Measurements from ENCODE around the gene RBM26. TPM values are rescaled to one million over a fixed set of nuclear protein-coding genes. Genes with fewer than 3 reads are reported as not detected.

Gene RBM26
- total and polyA plus RNA-seq, 2 donors = 26.8 to 52.0 TPM

DNA sequence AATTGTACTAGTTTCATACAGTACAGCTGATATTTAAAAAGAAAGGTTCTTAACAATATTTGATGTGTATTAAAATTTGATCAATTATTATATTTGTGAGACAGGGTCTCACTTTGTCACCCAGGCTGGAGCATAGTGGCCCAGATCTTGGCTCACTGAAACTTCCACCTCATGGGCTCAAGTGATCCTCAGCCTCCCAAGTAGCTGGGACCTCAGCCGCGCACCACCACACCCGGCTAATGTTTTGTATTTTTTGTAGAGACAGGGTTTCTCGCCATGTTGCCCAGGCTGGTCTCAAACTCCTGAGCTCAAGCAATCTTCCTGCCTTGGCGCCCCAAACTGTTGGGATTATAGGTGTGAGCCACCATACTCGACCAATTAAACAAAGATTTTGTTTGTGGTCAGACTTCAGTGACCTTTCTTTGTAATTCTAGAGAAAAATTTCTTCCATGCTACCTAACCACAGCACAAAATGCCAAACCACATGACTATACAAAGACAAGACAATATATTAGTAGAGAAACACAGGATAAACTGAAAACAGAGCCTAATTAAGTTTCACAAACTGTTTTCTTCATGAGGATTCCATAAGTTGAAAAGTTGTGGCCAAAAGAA lies 59.6 kb downstream of the RBM26 start:
- Histone ChIP-seq H3K27ac (ENCODE audit: low read depth in 1 of 2, low read length in 1 of 2) (no peak overlapping the region), H3K27me3 (ENCODE audit: control insufficient read depth in 2 of 2, insufficient read depth in 1 of 2, low read length in 1 of 2) (no peaks in the 10 kb centered on the region), H3K4me1 (ENCODE audit: control insufficient read depth in 2 of 2, insufficient read depth in 2 of 2, low read length in 2 of 2) (no peaks in the 10 kb centered on the region), H3K9me3 (ENCODE audit: control insufficient read depth in 2 of 2, insufficient read depth in 1 of 2, low read length in 1 of 2) (no peaks in the 10 kb centered on the region), H3K36me3 (ENCODE audit: control insufficient read depth in 2 of 2, insufficient read depth in 2 of 2, low read length in 1 of 2) (peaks cover 0 to 40% of the 10 kb centered on the region in 2 donors), H3K4me3 (ENCODE audit: low read length in 2 of 2) (no peak overlapping the region)
- no peak for DNase-seq (ENCODE audit: low read depth in 6 of 9, low spot score in 9 of 9)
- 98% methylated on average over 6 of the region's 6 CpGs for WGBS

DNA sequence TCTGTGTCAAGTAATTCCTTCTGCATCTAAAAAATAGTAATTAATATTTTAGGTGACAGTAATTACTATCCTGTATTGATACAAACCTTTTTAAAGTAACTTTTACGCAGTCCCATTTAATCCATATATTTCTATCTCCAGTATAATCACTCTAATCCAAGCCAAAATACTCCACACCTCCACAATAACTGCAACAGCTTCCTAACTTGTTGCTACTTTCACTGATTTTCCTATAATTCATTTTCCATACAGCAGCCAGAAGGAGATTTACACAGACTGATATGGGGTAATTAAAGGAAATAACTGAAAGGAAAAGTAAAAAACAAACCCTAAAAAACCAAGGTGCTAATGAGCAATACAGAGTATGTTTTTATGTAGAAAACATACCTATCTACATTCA lies 64.9 kb downstream of the RBM26 start:
- H3K4me1 ChIP-seq (ENCODE audit: control insufficient read depth in 2 of 2, insufficient read depth in 2 of 2, low read length in 2 of 2) = no peaks in the 10 kb centered on the region
- no peaks in the 10 kb centered on the region for H3K9me3 ChIP-seq (ENCODE audit: control insufficient read depth in 2 of 2, insufficient read depth in 1 of 2, low read length in 1 of 2)
- H3K36me3 ChIP-seq (ENCODE audit: control insufficient read depth in 2 of 2, insufficient read depth in 2 of 2, low read length in 1 of 2) = peaks cover 0 to 74% of the 10 kb centered on the region in 2 donors
- no peak for DNase-seq (ENCODE audit: low read depth in 6 of 9, low spot score in 9 of 9)
- WGBS = 99% methylated on average over 1 of the region's 1 CpG
- no peak overlapping the region for H3K4me3 ChIP-seq (ENCODE audit: low read length in 2 of 2)
- no peak overlapping the region for H3K27ac ChIP-seq (ENCODE audit: low read depth in 1 of 2, low read length in 1 of 2)
- no peaks in the 10 kb centered on the region for H3K27me3 ChIP-seq (ENCODE audit: control insufficient read depth in 2 of 2, insufficient read depth in 1 of 2, low read length in 1 of 2)

DNA sequence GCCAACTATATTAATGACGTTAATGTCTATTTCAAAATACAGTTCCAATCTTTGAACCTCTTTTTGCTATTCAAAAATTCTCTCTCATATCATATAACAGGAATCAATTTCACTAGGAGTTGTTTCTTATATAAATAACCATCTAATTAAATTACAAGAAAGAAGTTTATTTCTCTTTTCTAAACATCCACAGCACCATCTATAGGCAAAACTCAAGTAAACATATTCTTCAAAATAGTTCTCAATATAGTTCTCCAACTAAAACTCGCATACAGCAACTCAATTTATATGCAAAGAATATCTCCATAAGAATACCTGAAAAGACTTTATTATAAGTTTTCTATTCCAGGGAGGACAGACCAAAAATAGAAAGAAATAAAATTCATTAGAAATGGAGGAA lies 65.6 kb downstream of the RBM26 start:
- Histone ChIP-seq H3K27me3 (ENCODE audit: control insufficient read depth in 2 of 2, insufficient read depth in 1 of 2, low read length in 1 of 2) (no peaks in the 10 kb centered on the region), H3K36me3 (ENCODE audit: control insufficient read depth in 2 of 2, insufficient read depth in 2 of 2, low read length in 1 of 2) (peaks cover 0 to 77% of the 10 kb centered on the region in 2 donors), H3K4me1 (ENCODE audit: control insufficient read depth in 2 of 2, insufficient read depth in 2 of 2, low read length in 2 of 2) (no peaks in the 10 kb centered on the region), H3K9me3 (ENCODE audit: control insufficient read depth in 2 of 2, insufficient read depth in 1 of 2, low read length in 1 of 2) (no peaks in the 10 kb centered on the region), H3K27ac (ENCODE audit: low read depth in 1 of 2, low read length in 1 of 2) (no peak overlapping the region), H3K4me3 (ENCODE audit: low read length in 2 of 2) (no peak overlapping the region)
- WGBS = 98% methylated on average over 2 of the region's 2 CpGs
- DNase-seq (ENCODE audit: low read depth in 6 of 9, low spot score in 9 of 9) = no peak

DNA sequence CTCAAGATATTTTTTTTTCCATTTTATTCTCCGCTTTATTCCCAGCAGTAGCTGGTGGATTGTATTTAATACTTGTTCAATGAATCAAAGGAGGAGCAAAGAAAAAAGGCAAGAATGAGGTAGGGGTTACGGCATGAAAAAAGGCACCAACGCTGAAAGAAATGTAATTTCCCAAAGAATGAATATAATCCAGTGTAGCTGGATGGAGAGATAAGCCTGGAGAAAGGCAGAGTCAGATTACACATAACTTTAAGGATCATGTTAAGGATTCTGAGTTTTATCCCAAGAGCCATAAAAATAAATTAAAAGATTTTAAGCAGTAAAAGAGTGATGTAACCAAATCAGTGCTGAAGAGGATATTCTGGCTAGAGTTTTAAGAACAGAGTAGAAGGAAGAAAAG lies 67.7 kb downstream of the RBM26 start:
- Histone ChIP-seq H3K36me3 (ENCODE audit: control insufficient read depth in 2 of 2, insufficient read depth in 2 of 2, low read length in 1 of 2) (peaks cover 0 to 81% of the 10 kb centered on the region in 2 donors), H3K9me3 (ENCODE audit: control insufficient read depth in 2 of 2, insufficient read depth in 1 of 2, low read length in 1 of 2) (no peaks in the 10 kb centered on the region), H3K4me3 (ENCODE audit: low read length in 2 of 2) (no peak overlapping the region), H3K27me3 (ENCODE audit: control insufficient read depth in 2 of 2, insufficient read depth in 1 of 2, low read length in 1 of 2) (no peaks in the 10 kb centered on the region), H3K27ac (ENCODE audit: low read depth in 1 of 2, low read length in 1 of 2) (no peak overlapping the region), H3K4me1 (ENCODE audit: control insufficient read depth in 2 of 2, insufficient read depth in 2 of 2, low read length in 2 of 2) (no peaks in the 10 kb centered on the region)
- 99% methylated on average over 3 of the region's 3 CpGs for WGBS
- no peak for DNase-seq (ENCODE audit: low read depth in 6 of 9, low spot score in 9 of 9)

DNA sequence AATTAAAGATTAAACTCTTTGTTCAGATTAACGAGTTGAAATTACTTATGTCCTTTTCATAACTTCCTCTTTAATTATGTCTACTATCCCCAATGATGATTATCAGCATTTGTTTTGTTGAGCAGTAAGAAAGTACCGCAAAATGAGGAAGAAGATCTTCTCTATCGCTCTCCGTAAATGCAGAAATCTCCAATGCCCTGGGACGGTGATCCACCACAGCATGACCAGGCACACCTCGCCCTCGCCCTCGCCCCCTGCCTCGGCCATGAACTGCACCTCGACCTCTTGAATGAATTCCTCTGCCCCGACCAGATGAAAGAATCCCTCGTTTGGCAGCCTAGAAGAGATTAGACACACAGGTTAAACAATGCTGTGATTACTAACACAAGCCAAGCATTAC lies 69.1 kb downstream of the RBM26 start:
- H3K27me3 ChIP-seq (ENCODE audit: control insufficient read depth in 2 of 2, insufficient read depth in 1 of 2, low read length in 1 of 2) = no peaks in the 10 kb centered on the region
- no peaks in the 10 kb centered on the region for H3K4me1 ChIP-seq (ENCODE audit: control insufficient read depth in 2 of 2, insufficient read depth in 2 of 2, low read length in 2 of 2)
- 97% methylated on average over 12 of the region's 12 CpGs for WGBS
- DNase-seq (ENCODE audit: low read depth in 6 of 9, low spot score in 9 of 9) = no peak
- H3K9me3 ChIP-seq (ENCODE audit: control insufficient read depth in 2 of 2, insufficient read depth in 1 of 2, low read length in 1 of 2) = no peaks in the 10 kb centered on the region
- peaks cover 0 to 79% of the 10 kb centered on the region in 2 donors for H3K36me3 ChIP-seq (ENCODE audit: control insufficient read depth in 2 of 2, insufficient read depth in 2 of 2, low read length in 1 of 2)
- no peak overlapping the region for H3K27ac ChIP-seq (ENCODE audit: low read depth in 1 of 2, low read length in 1 of 2)
- no peak overlapping the region for H3K4me3 ChIP-seq (ENCODE audit: low read length in 2 of 2)

DNA sequence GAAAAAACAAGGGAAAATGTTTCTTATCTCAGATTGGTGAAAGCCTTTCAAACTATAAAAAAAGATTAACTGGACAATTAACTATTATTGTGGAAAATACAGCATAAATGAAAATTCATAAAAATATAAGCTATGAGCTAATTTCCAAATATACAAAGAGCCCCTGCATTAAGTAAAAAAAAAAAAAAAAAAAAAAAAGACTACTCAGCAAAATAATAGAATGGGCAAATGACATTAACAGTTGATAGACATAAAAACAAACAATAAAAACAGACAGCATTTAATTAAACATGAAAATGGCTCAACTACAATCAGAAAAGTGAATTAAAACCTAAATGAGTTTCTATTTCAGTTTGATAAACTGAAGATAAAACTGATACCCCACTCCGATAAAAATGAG lies 77.5 kb downstream of the RBM26 start:
- no peak overlapping the region for H3K27ac ChIP-seq (ENCODE audit: low read depth in 1 of 2, low read length in 1 of 2)
- no peaks in the 10 kb centered on the region for H3K27me3 ChIP-seq (ENCODE audit: control insufficient read depth in 2 of 2, insufficient read depth in 1 of 2, low read length in 1 of 2)
- WGBS = 97% methylated on average over 1 of the region's 1 CpG
- no peaks in the 10 kb centered on the region for H3K9me3 ChIP-seq (ENCODE audit: control insufficient read depth in 2 of 2, insufficient read depth in 1 of 2, low read length in 1 of 2)
- DNase-seq (ENCODE audit: low read depth in 6 of 9, low spot score in 9 of 9) = no peak
- H3K4me1 ChIP-seq (ENCODE audit: control insufficient read depth in 2 of 2, insufficient read depth in 2 of 2, low read length in 2 of 2) = no peaks in the 10 kb centered on the region
- H3K36me3 ChIP-seq (ENCODE audit: control insufficient read depth in 2 of 2, insufficient read depth in 2 of 2, low read length in 1 of 2) = peaks cover 0 to 34% of the 10 kb centered on the region in 2 donors
- H3K4me3 ChIP-seq (ENCODE audit: low read length in 2 of 2) = no peak overlapping the region

DNA sequence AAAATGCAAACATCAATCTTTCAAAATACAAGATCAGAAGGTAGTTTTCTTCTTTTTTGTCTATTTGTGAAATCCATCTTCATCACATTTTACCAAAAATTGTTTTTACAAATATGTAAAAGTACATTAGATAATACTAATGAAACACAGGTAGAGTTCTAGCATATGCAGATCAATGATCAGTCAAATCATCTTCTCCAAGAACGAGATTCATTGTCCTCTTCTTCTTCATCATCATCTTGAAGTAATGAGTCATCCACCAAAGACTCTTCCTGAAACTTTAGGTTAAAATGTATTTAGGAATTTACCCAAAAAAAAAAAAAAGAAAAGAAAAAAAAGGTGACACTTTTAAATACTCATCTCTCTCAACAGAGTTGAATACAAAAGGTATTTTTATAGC lies 85.6 kb downstream of the RBM26 start:
- WGBS = 96% methylated on average over 1 of the region's 1 CpG
- no peak overlapping the region for H3K4me3 ChIP-seq (ENCODE audit: low read length in 2 of 2)
- peaks cover 3 to 29% of the 10 kb centered on the region in 2 donors for H3K36me3 ChIP-seq (ENCODE audit: control insufficient read depth in 2 of 2, insufficient read depth in 2 of 2, low read length in 1 of 2)
- no peaks in the 10 kb centered on the region for H3K4me1 ChIP-seq (ENCODE audit: control insufficient read depth in 2 of 2, insufficient read depth in 2 of 2, low read length in 2 of 2)
- no peak for DNase-seq (ENCODE audit: low read depth in 6 of 9, low spot score in 9 of 9)
- H3K9me3 ChIP-seq (ENCODE audit: control insufficient read depth in 2 of 2, insufficient read depth in 1 of 2, low read length in 1 of 2) = no peaks in the 10 kb centered on the region
- no peak overlapping the region for H3K27ac ChIP-seq (ENCODE audit: low read depth in 1 of 2, low read length in 1 of 2)
- H3K27me3 ChIP-seq (ENCODE audit: control insufficient read depth in 2 of 2, insufficient read depth in 1 of 2, low read length in 1 of 2) = no peaks in the 10 kb centered on the region

DNA sequence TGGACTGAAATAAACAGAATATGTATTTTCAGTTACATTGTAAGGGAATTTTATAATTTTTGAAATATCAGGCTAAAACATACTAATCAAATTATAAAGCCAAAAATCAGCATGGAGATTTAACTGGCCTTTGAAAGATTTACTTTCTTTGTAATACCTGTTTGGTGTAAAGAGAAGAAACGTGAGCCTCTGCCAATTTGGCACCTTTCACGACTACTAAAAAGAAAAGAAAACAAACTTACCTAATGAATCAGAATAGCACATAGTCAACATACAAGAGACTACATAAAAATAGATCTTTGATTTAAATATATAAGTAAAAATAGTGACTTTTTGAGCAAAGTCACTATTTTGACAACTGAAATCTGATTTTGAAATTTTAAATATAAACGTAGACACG lies 87.4 kb downstream of the RBM26 start:
- Histone ChIP-seq H3K4me1 (ENCODE audit: control insufficient read depth in 2 of 2, insufficient read depth in 2 of 2, low read length in 2 of 2) (no peaks in the 10 kb centered on the region), H3K36me3 (ENCODE audit: control insufficient read depth in 2 of 2, insufficient read depth in 2 of 2, low read length in 1 of 2) (peaks cover 3 to 30% of the 10 kb centered on the region in 2 donors), H3K27me3 (ENCODE audit: control insufficient read depth in 2 of 2, insufficient read depth in 1 of 2, low read length in 1 of 2) (no peaks in the 10 kb centered on the region), H3K4me3 (ENCODE audit: low read length in 2 of 2) (no peak overlapping the region), H3K9me3 (ENCODE audit: control insufficient read depth in 2 of 2, insufficient read depth in 1 of 2, low read length in 1 of 2) (no peaks in the 10 kb centered on the region), H3K27ac (ENCODE audit: low read depth in 1 of 2, low read length in 1 of 2) (no peak overlapping the region)
- no peak for DNase-seq (ENCODE audit: low read depth in 6 of 9, low spot score in 9 of 9)
- 95% methylated on average over 4 of the region's 4 CpGs for WGBS

DNA sequence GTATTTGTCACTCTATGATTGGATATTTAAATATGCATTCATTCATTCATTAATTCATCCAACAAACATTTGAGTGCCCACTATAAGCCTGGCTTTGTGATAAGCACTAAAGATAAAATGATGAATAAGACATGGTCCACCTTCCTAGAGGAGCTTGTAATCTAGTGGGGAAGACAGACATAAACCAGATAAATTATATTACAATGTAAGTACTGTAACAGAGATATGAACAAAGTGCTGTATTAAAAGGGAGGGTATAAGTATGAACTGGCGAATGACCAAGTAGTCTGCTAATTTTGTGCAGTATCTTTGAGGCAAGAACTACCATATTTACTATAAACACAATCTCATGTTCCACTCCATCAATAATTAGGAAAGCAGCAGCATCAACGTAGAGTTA lies 88.2 kb downstream of the RBM26 start:
- 96% methylated on average over 2 of the region's 2 CpGs for WGBS
- peaks cover 3 to 30% of the 10 kb centered on the region in 2 donors for H3K36me3 ChIP-seq (ENCODE audit: control insufficient read depth in 2 of 2, insufficient read depth in 2 of 2, low read length in 1 of 2)
- no peaks in the 10 kb centered on the region for H3K27me3 ChIP-seq (ENCODE audit: control insufficient read depth in 2 of 2, insufficient read depth in 1 of 2, low read length in 1 of 2)
- DNase-seq (ENCODE audit: low read depth in 6 of 9, low spot score in 9 of 9) = no peak
- no peaks in the 10 kb centered on the region for H3K4me1 ChIP-seq (ENCODE audit: control insufficient read depth in 2 of 2, insufficient read depth in 2 of 2, low read length in 2 of 2)
- H3K4me3 ChIP-seq (ENCODE audit: low read length in 2 of 2) = no peak overlapping the region
- no peak overlapping the region for H3K27ac ChIP-seq (ENCODE audit: low read depth in 1 of 2, low read length in 1 of 2)
- H3K9me3 ChIP-seq (ENCODE audit: control insufficient read depth in 2 of 2, insufficient read depth in 1 of 2, low read length in 1 of 2) = no peaks in the 10 kb centered on the region

Measured in thymus (tissue), 11 donors.